SH-SY5Y (cell line): Measurements from ENCODE around the gene SLC27A3.

Experiments used
- GATA2 ChIP-seq: IDR thresholded peaks from 2 replicates; pipeline ENCODE4 v1.6.1; 2011; ENCODE audit warnings: mild to moderate bottlenecking, low read depth, low read length
- GATA3 ChIP-seq: IDR thresholded peaks from 2 replicates; pipeline ENCODE4 v1.6.1; 2011; ENCODE audit warnings: low read depth, mild to moderate bottlenecking, low read length, moderate library complexity

SLC27A3 gene

GRCh38 chr1:153771841-153772593 is 3.2 kb upstream of the SLC27A3 start:
- TF ChIP-seq GATA3: no peak
- no peak for TF ChIP-seq GATA2

GRCh38 chr1:153773096-153773921 is 1.9 kb upstream of the SLC27A3 start:
- TF ChIP-seq GATA2 (no peak), GATA3 (no peak)

- TF ChIP-seq GATA3: no peak
- no peak for TF ChIP-seq GATA2
Observed at GRCh38 chr1:153774026-153774595, 1.1 kb upstream of the SLC27A3 start.

- TF ChIP-seq GATA3: no peak
- no peak for TF ChIP-seq GATA2
Observed at GRCh38 chr1:153775458-153776327, 486 bp downstream of the SLC27A3 start.

GRCh38 chr1:153776352-153776751 is 1.1 kb downstream of the SLC27A3 start:
- no peak for TF ChIP-seq GATA3
- TF ChIP-seq GATA2: no peak

GRCh38 chr1:153776845-153777370 is 1.7 kb downstream of the SLC27A3 start:
- no peak for TF ChIP-seq GATA2
- TF ChIP-seq GATA3: no peak

- TF ChIP-seq GATA2 (no peak), GATA3 (no peak)
Observed at GRCh38 chr1:153777648-153778047, 2.4 kb downstream of the SLC27A3 start.

GRCh38 chr1:153778051-153778823 is 3.0 kb downstream of the SLC27A3 start:
- TF ChIP-seq GATA2 (no peak), GATA3 (no peak)

GRCh38 chr1:153778824-153779519 is 3.8 kb downstream of the SLC27A3 start:
- TF ChIP-seq GATA2 (no peak), GATA3 (no peak)

- TF ChIP-seq GATA3 (no peak), GATA2 (no peak)
Observed at GRCh38 chr1:153779781-153780541, 4.8 kb downstream of the SLC27A3 start.

GRCh38 chr1:153780551-153780950 is 5.3 kb downstream of the SLC27A3 start:
- no peak for TF ChIP-seq GATA2
- TF ChIP-seq GATA3: no peak
